HG03139 (cell line): ENCODE data around the gene ARHGEF7.

Experiments used
- ATAC-seq: cut with Tn5 transposase; IDR thresholded peaks from one replicate; pipeline ENCODE4 v1.9.1; 2021; ENCODE audit not compliant: unreplicated experiment

Gene ARHGEF7

GRCh38 chr13:111337741-111338140 lies 222.6 kb downstream of the ARHGEF7 start:
- ATAC-seq: no peak

- no peak for ATAC-seq
Measured at GRCh38 chr13:111338841-111339240, 223.7 kb downstream of the ARHGEF7 start.

- ATAC-seq: no peak
Measured at GRCh38 chr13:111339366-111340143, 224.4 kb downstream of the ARHGEF7 start.

GRCh38 chr13:111341886-111342285 lies 226.8 kb downstream of the ARHGEF7 start:
- ATAC-seq: no peak

- no peak for ATAC-seq
Measured at GRCh38 chr13:111342721-111343120, 227.6 kb downstream of the ARHGEF7 start.

- ATAC-seq: no peak
Measured at GRCh38 chr13:111343186-111343805, 228.2 kb downstream of the ARHGEF7 start.

GRCh38 chr13:111344471-111345191 lies 229.5 kb downstream of the ARHGEF7 start:
- no peak for ATAC-seq

GRCh38 chr13:111345682-111346081 lies 230.6 kb downstream of the ARHGEF7 start:
- ATAC-seq: no peak

- no peak for ATAC-seq
Measured at GRCh38 chr13:111346101-111346680, 231.1 kb downstream of the ARHGEF7 start.

- no peak for ATAC-seq
Measured at GRCh38 chr13:111347438-111347837, 232.3 kb downstream of the ARHGEF7 start.

GRCh38 chr13:111353508-111353907 lies 238.4 kb downstream of the ARHGEF7 start:
- ATAC-seq: no peak

- ATAC-seq: no peak
Measured at GRCh38 chr13:111354789-111355188, 239.7 kb downstream of the ARHGEF7 start.
